Right kidney (tissue), 1 donor: Measurements from ENCODE around the gene STK17B.

ENCODE experiments used
- DNase-seq: peaks from one replicate; pipeline ENCODE4 v3.0.0-alpha.2; 2016

STK17B gene

DNA sequence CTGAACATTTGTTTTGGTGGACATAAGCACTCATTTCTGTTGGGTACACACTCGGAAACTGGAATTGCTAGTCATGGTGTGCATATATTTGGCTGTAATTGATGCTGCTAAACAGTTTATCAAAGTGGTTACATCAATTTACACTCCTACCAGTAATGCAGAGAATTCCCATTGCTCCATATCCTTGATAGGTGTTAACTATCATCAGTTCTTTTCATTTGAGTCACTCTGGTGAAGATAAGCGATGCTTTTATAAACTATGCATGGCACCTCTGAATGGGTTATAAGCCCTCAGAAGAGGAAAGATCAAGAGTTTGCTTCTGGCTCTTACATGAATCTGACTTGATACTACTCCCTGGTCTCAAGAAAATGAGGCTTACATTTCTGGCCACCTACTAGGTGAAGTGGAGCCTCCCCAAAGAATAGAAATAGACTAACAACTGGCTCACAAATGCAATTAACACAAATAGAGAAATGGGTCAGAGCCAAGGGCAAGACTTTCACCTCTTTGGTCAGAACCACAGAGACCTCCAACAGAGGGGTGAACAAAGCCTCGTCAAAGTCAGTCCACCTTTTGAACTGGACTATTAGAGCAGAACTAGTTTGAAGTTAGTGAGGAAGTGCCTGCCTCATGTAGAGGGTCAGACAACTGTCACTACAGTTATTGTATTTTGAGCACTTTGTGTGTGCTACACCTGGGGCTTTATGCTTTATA, 15.0 kb upstream of the STK17B start:
- no peak for DNase-seq

DNA sequence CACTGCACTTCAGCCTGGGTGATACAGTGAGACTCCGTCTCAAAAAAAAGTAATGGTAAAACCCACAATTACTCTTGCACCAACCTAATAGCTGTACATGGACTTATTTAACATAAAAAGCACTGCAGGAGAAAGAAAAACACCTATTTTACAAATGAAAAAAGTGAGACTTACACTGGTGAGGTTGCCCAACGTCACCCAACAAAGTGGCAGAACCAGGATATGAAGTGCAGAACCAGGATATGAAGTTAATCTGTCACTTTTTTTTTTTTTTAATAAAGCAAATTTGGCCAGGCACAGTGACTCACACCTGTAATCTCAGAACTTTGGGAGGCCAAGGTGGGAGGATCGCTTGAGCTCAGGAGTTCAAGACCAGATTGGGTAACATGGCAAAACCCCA, 13.5 kb upstream of the STK17B start:
- no peak for DNase-seq

DNA sequence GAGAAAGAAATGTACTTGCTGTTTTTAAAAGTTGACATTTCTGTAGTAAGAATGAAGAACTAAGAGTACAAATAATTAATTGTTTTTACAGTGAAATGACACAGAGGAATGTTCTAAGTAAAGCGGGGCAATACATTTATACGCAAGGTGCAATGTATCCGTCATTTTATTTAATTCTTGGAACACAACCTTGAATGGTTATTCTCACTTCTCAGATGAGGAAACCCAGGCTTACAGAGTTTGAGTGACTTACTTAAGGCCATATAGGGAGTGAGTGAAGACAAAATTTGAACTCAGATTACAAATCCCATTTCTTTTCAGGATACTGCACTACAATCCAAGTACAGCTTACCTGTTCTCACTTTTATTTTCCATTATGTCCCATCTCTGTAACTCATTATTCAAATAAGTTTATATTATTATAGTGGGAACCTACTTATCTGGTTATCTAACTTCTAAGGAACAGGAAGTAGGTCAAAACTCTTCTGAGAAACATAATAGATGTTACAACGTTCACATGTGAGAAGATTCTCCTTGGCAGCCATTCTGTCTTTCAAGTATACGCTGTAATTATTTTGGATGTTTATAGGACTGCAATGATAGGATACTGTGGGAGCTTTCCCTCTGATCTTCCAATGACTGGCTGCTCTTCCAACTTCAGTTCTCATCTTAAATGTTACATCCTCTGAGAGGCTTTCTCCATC, 12.3 kb upstream of the STK17B start:
- no peak for DNase-seq

DNA sequence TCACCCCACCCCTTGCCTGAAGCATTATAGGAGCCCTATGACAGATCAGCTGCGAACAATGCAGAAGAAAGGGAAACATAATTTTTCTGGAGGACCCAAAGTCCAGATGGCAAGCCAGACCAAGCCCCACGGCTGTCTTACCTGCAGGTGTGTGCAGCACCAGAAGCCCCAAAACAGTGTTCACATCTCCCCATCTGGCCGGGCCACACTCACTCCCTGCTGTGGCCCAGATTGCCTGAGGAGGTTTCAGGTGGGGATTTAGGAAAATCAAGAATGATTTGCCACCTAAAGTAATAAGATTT, 11.7 kb upstream of the STK17B start:
- DNase-seq, result no peak

DNA sequence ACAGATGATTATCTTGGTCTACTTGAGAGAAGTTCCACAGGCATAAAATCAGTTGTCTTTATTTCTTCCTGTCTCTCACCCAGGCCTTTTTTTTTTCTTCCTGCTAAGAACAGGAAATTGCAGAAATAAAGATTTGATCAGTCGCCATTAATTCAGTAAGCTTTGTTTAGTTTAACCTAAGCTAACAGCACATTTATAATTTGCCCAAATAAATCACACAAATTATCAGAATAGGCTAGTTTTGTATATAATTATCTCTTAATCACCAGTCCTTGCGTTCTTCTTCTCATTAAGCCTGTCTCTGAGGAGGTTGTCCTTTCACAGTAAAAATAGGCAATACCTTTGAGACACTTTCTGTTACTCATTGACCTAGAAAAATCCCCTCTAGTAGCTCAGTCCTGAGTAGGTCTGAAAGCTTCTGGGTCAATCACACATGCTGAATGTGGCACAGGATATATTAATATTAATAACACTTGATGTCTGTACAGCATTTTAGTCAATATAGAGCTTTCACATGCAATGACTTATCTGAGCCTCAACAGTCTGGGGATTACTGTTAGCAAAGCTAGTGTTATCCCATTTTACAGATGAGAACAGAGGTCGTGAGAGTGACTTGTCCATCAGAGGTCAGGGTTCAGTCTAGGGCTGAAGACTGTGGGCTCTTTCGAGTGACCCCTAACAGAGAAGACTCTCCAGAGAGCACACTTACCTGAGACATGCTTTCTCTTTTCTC, 11.2 kb upstream of the STK17B start:
- DNase-seq, result no peak

DNA sequence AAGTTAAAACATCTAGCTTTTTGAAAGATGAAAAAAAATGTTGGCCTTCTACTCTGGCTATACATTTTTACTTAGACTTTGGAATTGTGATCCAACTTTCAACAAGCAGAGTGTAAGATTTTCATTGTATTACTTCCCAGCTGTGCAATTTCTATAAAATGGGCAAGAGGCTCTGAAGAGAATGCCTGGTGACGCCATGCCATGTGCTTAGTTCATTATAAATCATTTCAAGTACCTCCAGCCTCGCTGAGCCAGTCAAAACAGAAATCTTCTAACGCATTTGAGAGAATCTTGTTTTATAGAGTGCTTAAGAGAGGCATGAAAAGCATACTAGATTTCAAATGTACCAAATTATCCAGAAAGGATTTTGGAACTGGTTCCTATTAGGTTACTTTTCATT, 10.1 kb upstream of the STK17B start:
- DNase-seq, result no peak

DNA sequence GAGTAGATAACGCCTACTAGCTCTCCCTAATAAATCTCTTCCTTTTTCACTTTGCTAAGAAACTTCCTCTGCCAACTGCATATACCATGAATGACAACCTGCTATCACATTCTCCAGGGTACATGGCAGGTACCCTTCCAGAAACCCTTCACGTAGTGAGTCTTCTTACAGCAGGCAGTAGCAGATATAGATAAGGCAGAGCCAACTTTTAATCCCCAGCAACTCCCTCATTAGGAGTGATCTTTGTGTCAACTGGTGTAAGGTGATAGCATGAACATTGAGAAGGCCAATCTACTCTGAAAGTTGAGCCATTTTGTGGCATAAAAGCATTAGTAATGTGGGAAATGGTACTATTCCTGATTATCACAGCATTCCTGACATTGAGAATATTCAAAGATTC, 5.7 kb upstream of the STK17B start:
- DNase-seq, result no peak

DNA sequence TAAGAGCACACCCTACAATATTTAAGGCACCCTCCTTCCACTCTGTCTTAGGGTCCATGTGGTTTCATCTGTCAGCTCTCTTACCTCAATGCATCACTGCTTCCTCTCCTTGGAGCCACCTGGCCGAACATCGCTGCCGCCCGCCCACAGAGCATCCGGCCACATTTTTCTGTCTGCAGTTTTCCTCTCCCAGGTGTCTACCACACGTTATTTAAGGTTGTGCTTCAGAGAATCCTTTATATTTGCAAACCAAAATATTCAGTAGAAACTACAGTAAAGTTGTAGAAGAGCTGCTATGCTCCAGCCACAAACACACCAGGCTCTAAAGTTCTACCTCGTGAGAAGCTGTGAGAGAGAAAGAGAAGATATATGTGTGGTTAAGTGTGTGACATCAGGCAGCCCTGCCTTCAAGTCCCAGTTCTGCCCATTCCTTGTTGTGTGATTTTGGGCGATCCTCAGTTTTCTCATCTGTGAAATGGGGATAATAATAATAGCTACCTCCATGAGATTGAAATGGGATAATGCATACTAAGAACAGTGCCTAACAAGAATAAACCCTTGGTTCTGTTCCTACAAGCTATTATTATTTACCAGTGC, 4.9 kb upstream of the STK17B start:
- DNase-seq, result no peak

DNA sequence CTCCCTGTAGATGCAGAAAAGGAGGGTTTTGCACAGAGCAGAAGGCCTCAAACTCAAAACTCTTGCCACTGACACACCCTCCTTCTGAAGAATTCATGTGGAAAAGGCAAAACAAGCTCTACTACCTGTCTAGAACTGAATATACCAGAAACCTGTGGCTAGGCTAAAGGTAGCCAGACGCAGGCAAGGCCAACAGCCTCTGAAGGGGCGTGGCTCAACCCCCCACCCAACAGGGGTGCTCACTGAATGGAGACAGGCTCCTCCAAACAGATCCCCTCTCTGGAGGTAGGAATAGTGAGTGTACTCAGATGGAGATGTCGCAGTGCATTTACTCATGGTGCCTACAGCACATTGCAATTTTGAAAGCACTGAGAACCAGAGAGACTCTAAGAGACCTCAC, 3.0 kb upstream of the STK17B start:
- no peak for DNase-seq

DNA sequence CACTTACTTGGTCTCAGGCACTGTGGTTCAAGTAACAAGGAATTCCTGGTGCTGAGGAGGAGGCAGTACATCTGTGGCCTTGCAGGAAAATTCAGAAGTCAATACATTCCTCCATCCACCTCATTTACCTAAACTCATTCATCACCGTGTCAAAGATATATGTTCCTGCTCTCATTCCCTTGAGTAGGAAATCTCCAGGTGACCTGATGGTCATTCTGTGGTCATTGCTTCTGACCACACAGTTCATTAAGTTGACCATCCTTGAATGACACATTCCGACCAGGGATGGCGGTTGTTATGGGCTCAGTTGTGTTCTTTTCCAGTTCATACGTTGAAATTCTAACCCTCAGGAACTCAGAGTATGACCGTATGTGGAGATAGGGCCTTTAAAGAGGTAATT, 2.1 kb upstream of the STK17B start:
- DNase-seq, result no peak

DNA sequence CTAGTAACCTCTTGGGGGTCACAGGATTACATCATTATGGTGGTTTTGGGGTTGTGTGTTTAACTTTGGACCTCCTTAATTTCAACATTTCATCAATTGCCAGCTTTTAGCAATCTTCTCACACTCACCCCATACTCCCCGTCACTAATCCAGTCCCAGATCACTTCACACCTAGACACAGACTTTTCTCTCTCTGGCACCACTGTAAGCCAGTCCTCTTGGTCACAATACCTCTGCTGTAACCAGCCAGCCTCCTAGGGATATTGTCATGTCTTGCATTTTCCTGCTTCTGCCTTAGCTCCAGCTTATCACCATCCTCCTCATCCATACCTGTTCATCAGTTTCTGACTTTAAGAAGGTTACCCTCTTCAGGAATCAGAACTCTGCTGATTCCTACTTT, 1.6 kb upstream of the STK17B start:
- no peak for DNase-seq

DNA sequence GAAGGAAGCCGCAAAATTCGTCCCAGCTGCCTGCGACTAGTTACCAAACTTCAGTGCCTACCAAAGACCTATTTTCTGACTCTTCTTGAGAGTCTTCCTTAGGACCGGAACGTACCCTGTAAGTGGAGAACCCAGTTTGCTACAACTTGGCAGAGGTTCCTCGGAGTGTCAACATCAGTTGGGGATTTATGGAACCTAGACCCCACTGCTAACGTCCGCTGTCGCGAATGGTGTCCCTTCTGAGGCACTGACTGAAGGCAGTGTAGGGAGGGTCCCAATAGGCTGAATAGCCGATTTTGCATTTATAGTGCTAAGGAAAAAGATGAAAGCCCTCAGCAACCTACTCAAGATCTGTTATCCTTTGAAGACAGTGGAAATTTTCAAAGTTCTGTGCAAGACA, 568 bp upstream of the STK17B start:
- peak; percentile 62 for DNase-seq

DNA sequence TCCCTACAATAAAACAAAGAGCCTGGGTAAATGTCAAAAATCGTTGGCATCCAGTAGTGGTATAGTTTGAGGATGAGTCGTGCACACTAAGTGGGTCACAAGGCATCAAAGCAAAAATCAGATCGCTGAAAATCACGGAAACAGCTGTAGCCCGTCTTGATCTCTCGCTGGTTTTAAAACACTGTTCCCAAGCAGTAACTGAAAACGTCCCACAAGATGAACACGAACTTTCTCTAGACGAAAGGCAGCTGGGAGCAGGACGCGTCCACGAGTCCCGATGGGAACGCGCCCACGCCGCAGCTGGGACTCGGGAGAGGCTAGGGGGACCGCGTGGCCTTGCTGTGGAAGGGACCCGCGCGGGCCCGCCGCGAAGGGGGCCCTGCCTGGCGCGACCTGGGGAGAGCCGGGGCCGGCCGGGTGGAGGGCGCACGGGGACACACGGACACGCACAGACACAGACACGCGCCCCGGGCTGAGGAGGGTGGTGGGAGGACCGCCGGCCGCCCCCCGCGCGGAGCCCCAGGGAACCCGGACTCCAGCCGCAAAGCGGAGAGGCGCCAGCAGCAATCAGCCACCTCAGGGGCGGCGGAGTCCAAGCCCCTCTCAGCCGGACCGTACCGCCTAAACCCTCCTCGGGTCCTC, 651 bp downstream of the STK17B start:
- peak; percentile 83 for DNase-seq

DNA sequence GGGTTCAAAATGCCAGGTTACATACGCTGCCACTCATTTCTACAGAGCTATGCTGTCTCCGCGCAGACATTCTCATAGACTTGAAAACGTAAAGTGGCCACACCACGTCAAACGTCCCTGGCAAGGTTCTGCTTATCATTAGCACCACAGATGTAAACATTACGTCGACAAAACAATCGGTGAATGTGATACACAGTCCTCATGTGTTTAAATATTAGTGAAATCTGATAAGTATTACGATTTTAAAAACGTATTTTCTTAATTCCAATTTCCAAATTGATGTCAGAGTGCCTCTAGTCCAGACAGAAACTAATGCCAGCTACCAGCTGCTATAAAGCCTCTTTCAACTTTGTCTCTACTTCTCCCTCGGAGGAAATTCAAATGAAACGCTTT, 1.2 kb downstream of the STK17B start:
- DNase-seq, result no peak

DNA sequence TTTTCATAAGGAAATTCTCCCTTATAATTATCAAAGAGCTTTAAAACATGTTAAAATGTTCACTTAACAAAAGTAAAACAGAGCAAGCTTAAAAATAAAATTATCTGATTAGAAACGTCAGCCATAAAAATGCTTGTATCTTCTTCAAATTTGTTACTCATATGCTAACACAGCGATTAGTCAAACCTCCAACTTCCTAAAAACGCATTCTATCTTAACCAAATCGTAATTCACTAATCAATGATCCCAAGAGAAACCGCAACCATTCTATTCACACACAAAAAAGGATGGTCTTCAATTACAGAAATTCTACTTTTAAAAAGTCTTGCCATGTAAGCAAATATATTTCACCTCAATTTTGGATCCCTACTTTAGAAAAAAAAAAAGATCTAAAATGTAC, 1.9 kb downstream of the STK17B start:
- no peak for DNase-seq

DNA sequence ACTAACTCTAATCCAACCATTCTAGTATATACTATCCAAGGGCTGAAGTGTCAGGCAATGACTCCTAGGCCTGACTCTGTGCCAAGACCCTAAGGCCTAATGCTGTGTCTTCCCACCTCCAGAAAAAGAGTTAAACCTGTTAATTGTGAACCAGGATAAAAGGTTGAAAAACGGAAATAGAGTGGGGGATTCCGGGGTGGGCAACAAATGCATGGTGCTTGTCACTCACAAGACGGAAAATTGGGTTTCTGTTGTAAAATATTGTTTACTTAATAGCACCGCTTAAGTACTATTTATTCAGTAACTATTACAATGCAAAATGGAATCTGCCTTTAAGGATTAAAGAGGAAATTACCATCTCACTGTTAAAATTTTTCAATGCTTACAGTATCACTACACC, 3.2 kb downstream of the STK17B start:
- no peak for DNase-seq

DNA sequence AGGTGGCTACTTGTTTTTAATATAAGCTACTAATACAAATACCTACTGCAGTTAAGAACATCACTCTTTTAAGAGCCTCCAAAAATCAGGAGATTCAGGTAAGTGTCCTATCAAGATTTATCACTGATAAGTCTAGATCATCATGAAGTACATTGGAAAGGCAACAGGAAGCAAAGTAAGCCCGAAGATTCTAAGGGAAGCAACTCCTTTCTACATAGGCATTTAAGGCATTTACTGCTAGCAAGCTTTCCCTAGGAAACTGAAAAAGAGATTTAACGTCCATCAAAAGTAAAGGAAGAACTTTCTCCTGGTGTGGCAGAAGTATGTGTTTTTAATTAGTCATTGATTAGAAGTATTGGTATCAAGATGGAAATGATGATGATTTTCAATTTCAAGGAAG, 3.7 kb downstream of the STK17B start:
- DNase-seq, result no peak

DNA sequence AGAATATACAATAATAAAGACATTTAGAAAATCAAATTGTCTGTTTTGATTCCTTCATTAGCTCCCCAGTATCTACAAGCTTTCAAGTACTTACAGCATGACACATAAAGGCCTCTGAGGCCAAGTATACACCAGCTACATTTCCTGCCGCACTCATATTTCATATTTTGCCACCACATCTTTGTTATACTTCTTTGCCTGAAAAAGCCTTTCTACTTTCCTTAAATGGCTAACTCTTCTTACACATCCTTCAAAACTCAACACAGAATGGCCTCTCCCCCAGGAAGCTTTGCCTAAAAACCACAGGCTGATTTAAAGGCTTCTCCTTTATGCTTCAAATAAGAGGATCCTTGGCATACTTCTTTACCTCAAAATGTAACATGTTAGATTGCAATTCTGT, 4.5 kb downstream of the STK17B start:
- DNase-seq, result no peak

DNA sequence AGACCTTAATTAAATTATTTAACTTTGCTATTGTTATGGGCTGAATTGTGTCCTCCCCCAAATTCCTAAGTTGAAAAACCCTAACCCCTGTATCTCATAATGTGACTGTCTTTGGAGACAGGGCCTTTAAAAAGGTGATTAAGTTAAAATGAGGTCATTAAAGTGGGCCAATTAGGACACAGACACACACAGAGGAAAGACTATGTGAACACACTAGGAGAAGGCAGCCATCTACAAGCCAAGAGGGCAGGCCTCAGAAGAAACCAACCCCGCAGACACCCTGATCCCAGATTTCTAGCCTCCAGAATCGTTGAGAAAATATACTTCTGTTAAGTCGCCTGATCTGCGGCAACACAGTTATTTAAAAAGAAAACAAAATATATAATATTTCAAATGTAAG, 6.4 kb downstream of the STK17B start:
- DNase-seq, result no peak

DNA sequence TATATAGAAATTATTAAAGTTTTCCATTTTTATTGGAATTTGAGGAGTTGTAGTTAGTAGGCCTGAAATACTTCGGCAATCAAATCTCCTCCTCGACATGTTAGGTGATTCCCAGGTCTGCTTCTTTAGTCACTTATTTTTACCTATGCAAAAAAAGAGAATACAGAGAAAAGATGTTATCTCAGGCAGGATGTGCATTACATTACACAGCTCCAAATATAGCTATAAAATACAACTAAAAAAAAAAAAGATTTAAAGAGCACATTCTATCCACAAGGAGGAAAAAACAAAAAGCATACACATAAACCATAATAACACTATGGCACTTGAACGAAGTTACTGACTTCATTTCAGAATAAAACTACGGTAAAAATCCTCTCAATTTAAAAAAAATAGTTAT, 8.1 kb downstream of the STK17B start:
- DNase-seq, result no peak

DNA sequence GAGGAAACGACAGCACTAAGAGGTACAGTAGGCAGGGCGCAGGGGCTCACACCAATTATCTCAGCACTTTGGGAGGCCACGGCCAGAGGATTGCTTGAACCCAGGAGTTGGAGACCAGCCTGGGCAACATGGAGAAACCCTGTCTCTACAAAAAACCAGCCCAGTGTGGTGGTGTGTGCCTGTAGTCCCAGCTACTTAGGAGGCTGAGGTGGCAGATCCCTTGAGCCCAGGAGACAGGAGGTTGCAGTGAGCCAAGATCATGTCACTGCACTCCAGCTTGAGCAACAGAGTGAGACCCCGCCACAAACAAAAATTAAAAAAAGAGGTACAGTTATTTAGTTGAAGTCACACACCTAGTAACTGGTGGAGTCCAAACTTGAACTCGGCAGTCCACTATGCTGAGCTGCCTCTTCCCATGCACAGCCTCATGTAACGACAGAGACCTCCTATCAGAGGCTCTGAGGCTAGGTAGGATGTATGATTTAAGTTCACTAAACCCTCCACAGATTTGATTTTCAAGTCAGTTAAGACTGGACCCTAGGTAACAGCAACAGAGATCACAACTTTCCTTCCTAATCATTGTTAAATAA, 8.7 kb downstream of the STK17B start:
- no peak for DNase-seq

DNA sequence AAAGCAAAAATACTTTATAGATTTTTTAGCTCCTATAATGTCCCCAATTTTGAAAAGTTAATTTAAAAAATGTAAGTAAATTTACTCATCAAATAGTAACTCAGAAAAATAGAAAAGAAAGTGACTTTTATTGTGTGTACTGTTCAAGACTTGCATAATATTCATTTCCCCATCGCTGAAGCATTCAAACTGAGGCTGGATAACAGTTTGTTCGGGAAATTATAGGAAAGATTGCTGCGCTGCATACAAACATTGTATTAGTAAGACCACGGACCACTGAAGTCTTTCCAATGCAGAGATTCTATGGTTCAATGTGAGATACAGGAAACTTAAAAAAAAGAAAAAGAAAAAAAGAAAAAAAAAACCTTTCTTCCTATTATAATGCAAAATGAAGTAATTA, 10.4 kb downstream of the STK17B start:
- DNase-seq, result no peak

DNA sequence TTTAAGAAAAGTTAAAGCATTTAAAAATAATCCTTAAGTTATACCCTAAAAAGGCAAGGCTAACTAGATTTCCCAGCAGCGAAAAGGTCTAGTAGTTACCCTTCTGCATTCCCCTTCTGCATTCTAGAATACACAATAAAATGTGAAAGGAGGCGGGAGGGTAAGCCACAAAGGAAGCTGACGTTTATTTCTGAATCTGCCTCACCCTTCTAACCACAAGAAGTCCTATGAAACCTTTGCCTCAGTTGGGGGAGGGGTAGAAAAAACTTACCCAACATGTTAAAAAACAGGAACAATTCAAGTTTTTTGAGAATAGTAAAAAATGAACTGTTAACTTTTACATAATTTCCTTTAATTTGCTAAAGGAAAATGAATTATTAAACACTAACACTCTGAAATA, 11.3 kb downstream of the STK17B start:
- DNase-seq, result no peak
